A549 (cell line): Measurements from ENCODE around the gene MARK3. TPM values are rescaled to one million over a fixed set of nuclear protein-coding genes. Genes with fewer than 3 reads are reported as not detected.
A peak's percentile ranks its signal among the peaks of the same experiment; 100 is the strongest.

ENCODE experiments used
- ATAC-seq, 2 experiments: fragments of 200-7000 bp in 1 of 2; fragments of >200 bp in 1 of 2; cut with Nextera tagmentation in 1 of 2; cut with Tn5 transposase in 1 of 2; 3 replicates each; pipeline versions ENCODE4 v1.8.0 to v1.9.1; 2018 to 2020; ENCODE audit warnings: mild to moderate bottlenecking in 1 of 2, moderate library complexity in 1 of 2
- CTCF ChIA-PET: fragments of 300-600 bp; sonication (Branson Sonifier 250); formaldehyde crosslinking; extraction: SDS; loops from one replicate; lab custom pipeline; 2021; ENCODE audit warnings: antibody characterized with exemption, inconsistent platforms; lab: Yijun Ruan, JAX
- POLR2A ChIA-PET: fragments of 350-600 bp; formaldehyde crosslinking; extraction: SDS; loops from one replicate; lab custom pipeline; 2021; ENCODE audit warnings: antibody characterized with exemption, inconsistent platforms; lab: Yijun Ruan, JAX
- DNase-seq, 2 experiments: peaks; one replicate each; pipeline versions ENCODE4 v3.0.0 to v3.0.0-alpha.2; 2011 to 2016; ENCODE audit warnings: low read depth in 1 of 2, low spot score in 1 of 2
- FAIRE-seq: peaks from 2 replicates; lab custom pipeline; 2011; peaks lifted over from hg19 to GRCh38; lab: Jason Lieb, UNC
- H3K27ac ChIP-seq, 2 experiments: fragments of >200 bp; sonication (Bioruptor Twin); formaldehyde crosslinking; 3 replicates each; pipeline ENCODE4 v1.5.1; 2016 to 2017
- H3K4me1 ChIP-seq: fragments of >200 bp; sonication (Bioruptor Twin); formaldehyde crosslinking; 3 replicates; pipeline ENCODE4 v1.6.1; 2016
- H3K4me2 ChIP-seq: fragments of >200 bp; sonication (Bioruptor Twin); formaldehyde crosslinking; 3 replicates; pipeline ENCODE4 v1.6.1; 2016
- H3K4me3 ChIP-seq: fragments of >200 bp; sonication (Bioruptor Twin); formaldehyde crosslinking; 3 replicates; pipeline ENCODE4 v1.5.1; 2016
- H3K9me3 ChIP-seq: fragments of >200 bp; sonication (Bioruptor Twin); formaldehyde crosslinking; 3 replicates; pipeline ENCODE4 v1.6.1; 2016
- BHLHE40 ChIP-seq: IDR thresholded peaks from 2 replicates; pipeline ENCODE4 v1.6.1; 2012; ENCODE audit warnings: low read depth, low read length, inconsistent platforms
- CBX8 ChIP-seq: fragments of 200-600 bp; sonication (generic); IDR thresholded peaks from 2 replicates; pipeline ENCODE4 v1.6.1; 2016
- CEBPB ChIP-seq, 2 experiments: fragments of >200 bp in 1 of 2; sonication (Bioruptor Twin) in 1 of 2; formaldehyde crosslinking in 1 of 2; IDR thresholded peaks; 2 replicates each; pipeline ENCODE4 v1.6.1; 2012 to 2016
- CHD2 ChIP-seq: fragments of 150-350 bp; IDR thresholded peaks from 2 replicates; pipeline ENCODE4 v1.6.1; 2014; ENCODE audit warnings: low read length; ENCODE audit not compliant: partially characterized antibody
- CHD4 ChIP-seq: fragments of 200-600 bp; sonication (generic); IDR thresholded peaks from 2 replicates; pipeline ENCODE4 v1.6.1; 2016; ENCODE audit warnings: antibody characterized with exemption, mild to moderate bottlenecking, borderline replicate concordance
- EHMT2 ChIP-seq: fragments of 200-600 bp; sonication (generic); IDR thresholded peaks from 2 replicates; pipeline ENCODE4 v1.6.1; 2016; ENCODE audit warnings: antibody characterized with exemption, low read depth, mild to moderate bottlenecking, moderate library complexity
- FOSL2 ChIP-seq, 2 experiments: fragments of 450-650 bp in 1 of 2; fragments of >200 bp in 1 of 2; sonication (Bioruptor Twin) in 1 of 2; formaldehyde crosslinking; IDR thresholded peaks; 2 replicates each; pipeline versions ENCODE4 v1.5.0 to v1.6.1; 2016 to 2020; ENCODE audit warnings: mild to moderate bottlenecking in 1 of 2, moderate library complexity in 1 of 2
- HDAC2 ChIP-seq: fragments of 200-600 bp; sonication (generic); IDR thresholded peaks from 2 replicates; pipeline ENCODE4 v1.6.1; 2016
- HEYL ChIP-seq: fragments of 250-450 bp; sonication (Bioruptor Pico); IDR thresholded peaks from 2 replicates; pipeline ENCODE4 v1.8.0; 2021; ENCODE audit warnings: mild to moderate bottlenecking, moderate library complexity
- JUN ChIP-seq, 2 experiments: fragments of >200 bp; sonication (Bioruptor Twin); formaldehyde crosslinking; IDR thresholded peaks; 2 replicates in 1 of 2; 3 replicates in 1 of 2; pipeline ENCODE4 v1.6.1; 2016 to 2017
- KDM5A ChIP-seq: fragments of 200-600 bp; sonication (generic); IDR thresholded peaks from 2 replicates; pipeline ENCODE4 v1.6.1; 2016; ENCODE audit warnings: antibody characterized with exemption, mild to moderate bottlenecking
- MAZ ChIP-seq: fragments of 150-350 bp; IDR thresholded peaks from 2 replicates; pipeline ENCODE4 v1.6.1; 2014; ENCODE audit warnings: antibody characterized with exemption, low read depth, low read length, borderline replicate concordance
- NR3C1 ChIP-seq: fragments of >200 bp; sonication (Bioruptor Twin); formaldehyde crosslinking; IDR thresholded peaks from 3 replicates; pipeline ENCODE4 v1.6.1; 2017
- PHF8 ChIP-seq: fragments of 200-600 bp; sonication (generic); IDR thresholded peaks from 2 replicates; pipeline ENCODE4 v1.6.1; 2016; ENCODE audit warnings: low read depth, mild to moderate bottlenecking, antibody characterized with exemption, moderate library complexity, borderline replicate concordance
- POLR2AphosphoS2 ChIP-seq: conservative IDR thresholded peaks from 2 replicates; pipeline ENCODE4 v1.6.1; 2012; ENCODE audit warnings: low read length, improper control_type of control experiment, inconsistent platforms
- SREBF2 ChIP-seq: fragments of 450-650 bp; IDR thresholded peaks from 2 replicates; pipeline ENCODE4 v1.6.1; 2014; ENCODE audit warnings: mild to moderate bottlenecking, moderate library complexity
- TFCP2L1 ChIP-seq: fragments of 250-450 bp; sonication (Bioruptor Pico); IDR thresholded peaks from 2 replicates; pipeline ENCODE4 v1.5.0; 2021; ENCODE audit warnings: mild to moderate bottlenecking
- TP53 ChIP-seq: fragments of 250-450 bp; sonication (Bioruptor Pico); IDR thresholded peaks from 2 replicates; pipeline ENCODE4 v1.5.0; 2021; ENCODE audit warnings: mild to moderate bottlenecking, moderate library complexity
- ZNF302 ChIP-seq: fragments of 250-450 bp; sonication (Bioruptor Pico); IDR thresholded peaks from 2 replicates; pipeline ENCODE4 v1.9.0; 2021; ENCODE audit warnings: inconsistent platforms, mild to moderate bottlenecking, moderate library complexity
- WGBS: methylation state at CpG from one replicate; pipeline ENCODE4 v1.1.6; 2017; ENCODE audit errors: missing lambda C conversion rate; 5-methylcytosine and 5-hydroxymethylcytosine counted together
- polyA plus RNA-seq, 4 experiments: library from polyadenylated mRNA; depleted of rRNA in 3 of 4; stranded (reverse); fragments of >200 nt; fragmentation: RNase III in 1 of 4; extraction: RNeasy Plus Mini Kit Qiagen cat#74134 plus additional on column Dnase treatment in 1 of 4; gene quantifications; 2 replicates in 3 of 4; 3 replicates in 1 of 4; pipeline ENCODE4 v1.2.3, GENCODE V29; 2011 to 2017
- TF ChIP-seq, protein P1 (sequence below): fragments of >200 bp; sonication (Bioruptor Twin); formaldehyde crosslinking; IDR thresholded peaks from 3 replicates; pipeline ENCODE4 v1.6.1; 2016
- TF ChIP-seq, protein P2 (sequence below): IDR thresholded peaks from 2 replicates; pipeline ENCODE4 v1.6.1; 2012; ENCODE audit warnings: low read depth, borderline replicate concordance
- TF ChIP-seq, protein P3 (sequence below): fragments of >200 bp; sonication (Bioruptor Twin); formaldehyde crosslinking; IDR thresholded peaks from 2 replicates; pipeline ENCODE4 v1.6.1; 2016
- TF ChIP-seq, protein P4 (sequence below): fragments of 450-650 bp; IDR thresholded peaks from 2 replicates; pipeline ENCODE4 v1.6.1; 2014; ENCODE audit warnings: antibody characterized with exemption

MARK3 gene
- polyA plus RNA-seq, 2 of the 4 experiments (the other 2 are of a cell fraction), result 59.7 to 97.6 TPM

DNA sequence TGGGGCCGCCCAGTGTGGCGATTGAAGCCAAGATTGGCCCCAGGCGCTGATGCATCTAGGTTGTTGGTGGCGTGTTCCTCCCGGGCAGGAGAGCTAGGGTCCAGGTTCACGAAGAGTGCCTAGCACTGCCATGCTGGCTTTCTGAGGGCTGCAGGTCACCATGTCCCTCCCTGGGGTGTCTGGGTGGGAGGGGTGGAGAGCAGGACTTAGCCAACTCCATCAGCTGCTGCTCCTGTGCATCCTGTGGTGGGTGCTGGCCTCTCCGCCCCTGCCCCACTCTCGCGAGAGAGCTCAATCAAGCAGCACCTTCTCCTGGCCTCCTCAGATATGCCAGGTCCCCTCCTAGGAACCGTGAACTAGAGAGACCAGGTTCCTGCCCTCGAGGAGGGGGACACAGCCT is 145.6 kb downstream of the MARK3 start:
- Histone ChIP-seq H3K4me1 (peaks cover 35% of the 10 kb centered on the region), H3K4me2 (peak overlapping the region; percentile 99), H3K27ac (no peak overlapping the region), H3K4me3 (no peak overlapping the region), H3K9me3 (no peaks in the 10 kb centered on the region)
- ChIA-PET POLR2A (interaction anchor here (3.1 kb wide), 1 partner anchor 10 kb away, joined by 22 read pairs; no protein-coding TSS in a partner anchor), CTCF (interaction anchor here (0.6 to 28.8 kb wide), 5 partner anchors 12 to 935 kb away, joined by 3 to 489 read pairs (median 4); partner anchors contain the start of gene CKB)
- 96% methylated on average over 11 of the region's 11 CpGs for WGBS
- no peak for FAIRE-seq
- ATAC-seq, result no peak
- DNase-seq, result no peak
- TF ChIP-seq SREBF2 (no peak), FOSL2 (IDR thresholded peaks at IDR 0.05) (no peak), FOSL2 (CRISPR knock-in tag; IDR thresholded peaks at IDR 0.05) (no peak), KDM5A (no peak), NR3C1 (no peak), HDAC2 (no peak), TP53 (no peak), EHMT2 (no peak)

DNA sequence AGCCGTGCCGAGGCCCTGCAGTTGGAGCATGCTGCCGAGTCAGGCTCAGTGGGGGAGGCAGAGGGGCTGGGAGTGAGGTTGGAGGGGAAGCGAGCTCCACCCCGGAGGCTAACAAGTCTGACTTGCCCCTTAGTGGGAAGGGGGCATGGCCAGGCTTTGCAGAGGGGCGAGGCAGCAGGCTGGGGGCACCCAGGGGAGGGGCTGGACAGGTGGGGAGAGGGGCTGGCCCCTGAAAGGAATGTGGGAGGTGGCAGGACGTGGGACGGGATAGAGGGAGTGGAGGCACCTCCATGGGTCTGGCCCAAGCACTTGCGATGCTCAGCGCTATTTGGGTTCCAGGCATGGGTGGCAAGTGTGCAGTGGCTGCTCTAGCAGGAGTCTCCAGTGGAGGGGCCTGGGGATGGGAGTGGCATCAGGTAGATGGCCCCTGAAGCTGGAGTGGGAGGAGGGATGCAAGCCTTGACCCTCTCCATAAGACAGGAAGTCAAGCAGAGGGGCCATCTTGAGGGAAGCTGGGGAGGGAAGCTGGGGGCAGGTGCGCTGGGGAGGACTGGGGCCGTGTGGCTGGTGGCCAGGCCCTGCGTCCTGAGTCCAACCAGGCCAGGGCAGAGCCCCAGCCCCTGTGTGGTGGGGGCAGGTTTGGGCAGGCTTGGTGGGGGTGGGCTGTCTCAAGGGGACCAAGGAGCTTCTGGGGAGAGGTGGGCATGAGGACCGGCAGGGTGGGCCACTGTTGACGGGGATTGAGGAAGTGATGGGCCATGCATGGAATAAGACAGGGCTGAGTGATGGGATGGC is 146.4 kb downstream of the MARK3 start:
- Histone ChIP-seq H3K4me3 (no peak overlapping the region), H3K4me1 (peaks cover 27% of the 10 kb centered on the region), H3K9me3 (no peaks in the 10 kb centered on the region), H3K27ac (no peak overlapping the region), H3K4me2 (peak overlapping the region; percentile 99; the same call in 1 of the 3 replicates)
- FAIRE-seq, result no peak
- POLR2A ChIA-PET, result no interaction called here
- DNase-seq, result no peak
- CTCF ChIA-PET, result interaction anchor here (0.6 to 28.8 kb wide), 4 partner anchors 13 to 936 kb away, joined by 3 to 489 read pairs (median 94); partner anchors contain the start of gene CKB
- ATAC-seq, result no peak
- no peak for TF ChIP-seq HEYL (CRISPR knock-in tag)
- TF ChIP-seq CHD4, result no peak
- WGBS, result 83% methylated on average over 12 of the region's 15 CpGs

DNA sequence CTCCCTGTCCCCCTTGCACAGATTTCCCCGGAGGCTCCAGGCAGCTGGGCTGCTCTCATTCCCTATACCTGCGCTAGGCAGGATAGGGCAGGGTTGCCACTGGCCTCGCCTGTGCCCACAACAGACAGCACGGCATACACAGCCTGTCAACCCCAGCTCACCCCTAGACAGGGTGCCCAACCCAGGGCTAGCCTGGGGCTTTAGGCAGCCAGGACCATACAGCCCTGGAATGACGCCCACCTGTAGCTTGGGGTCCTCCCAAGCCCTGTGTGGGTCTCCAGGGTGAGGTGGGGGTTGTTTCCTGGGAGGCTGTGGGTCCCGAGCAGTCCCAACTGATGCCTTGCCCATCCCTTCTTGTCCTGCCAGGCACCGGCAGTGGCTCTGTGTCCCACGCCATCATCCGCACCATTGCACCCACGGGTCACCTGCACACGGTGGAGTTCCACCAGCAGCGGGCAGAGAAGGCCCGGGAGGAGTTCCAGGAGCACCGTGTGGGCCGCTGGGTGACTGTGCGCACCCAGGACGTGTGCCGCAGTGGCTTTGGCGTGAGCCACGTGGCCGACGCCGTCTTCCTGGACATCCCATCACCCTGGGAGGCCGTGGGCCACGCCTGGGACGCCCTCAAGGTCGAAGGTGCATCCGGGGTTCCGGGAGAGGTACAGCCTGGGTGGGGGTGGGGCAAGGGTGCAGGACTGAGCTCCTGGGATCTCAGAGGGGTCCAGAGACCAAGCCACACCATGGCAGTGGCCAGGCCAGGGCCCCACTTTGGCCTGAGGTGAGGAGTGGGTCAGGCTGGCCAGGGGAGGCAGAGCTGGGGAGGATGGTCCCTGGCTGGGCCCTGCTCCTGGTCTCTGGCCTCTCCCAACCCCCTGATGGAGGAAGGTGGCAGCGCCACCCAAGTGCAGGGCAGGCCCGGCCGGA is 147.3 kb downstream of the MARK3 start:
- Histone ChIP-seq H3K9me3 (no peaks in the 10 kb centered on the region), H3K4me2 (no peak overlapping the region), H3K4me3 (no peak overlapping the region), H3K4me1 (peaks cover 25% of the 10 kb centered on the region), H3K27ac (no peak overlapping the region)
- POLR2A ChIA-PET, result interaction anchor here (0.5 kb wide), 1 partner anchor 160 kb away, joined by 9 read pairs; no protein-coding TSS in a partner anchor
- FAIRE-seq (no peak), ATAC-seq (no peak), DNase-seq (no peak)
- CTCF ChIA-PET, result interaction anchor here (0.6 to 28.8 kb wide), 3 partner anchors 12 to 455 kb away, joined by 3 to 489 read pairs (median 184); partner anchors contain the start of gene CKB
- TF ChIP-seq BHLHE40, result no peak
- TF ChIP-seq TFCP2L1 (CRISPR knock-in tag), result no peak
- no peak for TF ChIP-seq MAZ
- TF ChIP-seq PHF8, result no peak
- no peak for TF ChIP-seq JUN (IDR thresholded peaks at IDR 0.05)
- no peak for TF ChIP-seq POLR2AphosphoS2
- 88% methylated on average over 28 of the region's 32 CpGs for WGBS

DNA sequence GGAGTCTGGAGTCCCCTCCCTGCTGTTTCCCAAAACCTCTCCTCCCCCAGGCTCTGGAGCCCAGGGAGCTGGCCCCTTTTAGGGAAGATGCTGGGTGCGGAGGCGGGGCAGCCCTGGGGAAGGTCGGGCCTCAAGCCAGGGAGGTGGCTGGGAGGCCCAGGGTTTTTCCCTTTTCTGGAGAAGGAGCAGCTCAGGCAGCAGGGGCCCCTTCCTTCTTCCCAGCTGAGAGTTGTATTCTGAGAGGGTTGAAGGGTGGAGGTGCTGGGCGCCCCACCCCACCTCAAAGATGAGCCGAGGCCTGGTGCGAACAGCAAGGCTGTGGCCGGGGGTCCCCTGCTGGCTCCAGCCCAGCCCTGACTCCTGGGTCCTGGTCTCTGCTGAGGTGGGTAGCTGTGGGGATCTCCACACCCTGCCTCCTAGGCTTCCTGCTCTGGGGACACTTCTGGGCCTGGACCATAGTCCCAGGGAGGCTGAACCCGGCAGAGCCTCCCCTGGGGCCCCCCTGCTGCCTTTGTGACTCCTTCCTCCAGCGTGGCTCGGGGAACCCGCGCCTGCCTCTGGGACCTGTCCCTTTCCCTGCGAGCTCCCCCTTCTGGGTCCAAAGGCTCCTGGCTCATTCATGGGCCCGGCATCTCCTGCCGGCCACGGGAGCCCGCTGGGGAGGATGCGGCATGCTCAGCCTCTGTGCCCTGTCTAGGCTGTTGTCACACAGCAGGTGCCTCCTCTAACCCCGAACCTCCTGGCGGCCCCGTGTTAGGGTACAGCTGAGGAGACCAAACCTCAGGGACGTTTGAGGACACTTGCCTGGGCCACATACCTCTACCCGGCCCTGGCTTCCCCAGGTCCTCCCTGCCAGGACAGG is 148.2 kb downstream of the MARK3 start:
- Histone ChIP-seq H3K27ac (no peak overlapping the region), H3K4me2 (no peak overlapping the region), H3K4me1 (peaks cover 16% of the 10 kb centered on the region), H3K9me3 (no peaks in the 10 kb centered on the region), H3K4me3 (no peak overlapping the region)
- ChIA-PET POLR2A (interaction anchor here (0.5 kb wide), 1 partner anchor 161 kb away, joined by 9 read pairs; no protein-coding TSS in a partner anchor), CTCF (interaction anchor here (0.6 to 28.8 kb wide), 3 partner anchors 11 to 456 kb away, joined by 3 to 489 read pairs (median 184); partner anchors contain the start of gene CKB)
- DNase-seq (no peak), ATAC-seq (no peak), FAIRE-seq (no peak)
- WGBS, result 82% methylated on average over 21 of the region's 23 CpGs
- no peak for TF ChIP-seq ZNF302
- TF ChIP-seq CBX8, result no peak
- TF ChIP-seq CHD2, result no peak
- TF ChIP-seq, protein P1, sequence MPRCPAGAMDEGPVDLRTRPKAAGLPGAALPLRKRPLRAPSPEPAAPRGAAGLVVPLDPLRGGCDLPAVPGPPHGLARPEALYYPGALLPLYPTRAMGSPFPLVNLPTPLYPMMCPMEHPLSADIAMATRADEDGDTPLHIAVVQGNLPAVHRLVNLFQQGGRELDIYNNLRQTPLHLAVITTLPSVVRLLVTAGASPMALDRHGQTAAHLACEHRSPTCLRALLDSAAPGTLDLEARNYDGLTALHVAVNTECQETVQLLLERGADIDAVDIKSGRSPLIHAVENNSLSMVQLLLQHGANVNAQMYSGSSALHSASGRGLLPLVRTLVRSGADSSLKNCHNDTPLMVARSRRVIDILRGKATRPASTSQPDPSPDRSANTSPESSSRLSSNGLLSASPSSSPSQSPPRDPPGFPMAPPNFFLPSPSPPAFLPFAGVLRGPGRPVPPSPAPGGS, result no peak
- TF ChIP-seq, protein P2, sequence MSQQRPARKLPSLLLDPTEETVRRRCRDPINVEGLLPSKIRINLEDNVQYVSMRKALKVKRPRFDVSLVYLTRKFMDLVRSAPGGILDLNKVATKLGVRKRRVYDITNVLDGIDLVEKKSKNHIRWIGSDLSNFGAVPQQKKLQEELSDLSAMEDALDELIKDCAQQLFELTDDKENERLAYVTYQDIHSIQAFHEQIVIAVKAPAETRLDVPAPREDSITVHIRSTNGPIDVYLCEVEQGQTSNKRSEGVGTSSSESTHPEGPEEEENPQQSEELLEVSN, result no peak
- TF ChIP-seq, protein P3, sequence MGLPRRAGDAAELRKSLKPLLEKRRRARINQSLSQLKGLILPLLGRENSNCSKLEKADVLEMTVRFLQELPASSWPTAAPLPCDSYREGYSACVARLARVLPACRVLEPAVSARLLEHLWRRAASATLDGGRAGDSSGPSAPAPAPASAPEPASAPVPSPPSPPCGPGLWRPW, result no peak
- no peak for TF ChIP-seq CEBPB (IDR thresholded peaks at IDR 0.05)
- TF ChIP-seq, protein P4, sequence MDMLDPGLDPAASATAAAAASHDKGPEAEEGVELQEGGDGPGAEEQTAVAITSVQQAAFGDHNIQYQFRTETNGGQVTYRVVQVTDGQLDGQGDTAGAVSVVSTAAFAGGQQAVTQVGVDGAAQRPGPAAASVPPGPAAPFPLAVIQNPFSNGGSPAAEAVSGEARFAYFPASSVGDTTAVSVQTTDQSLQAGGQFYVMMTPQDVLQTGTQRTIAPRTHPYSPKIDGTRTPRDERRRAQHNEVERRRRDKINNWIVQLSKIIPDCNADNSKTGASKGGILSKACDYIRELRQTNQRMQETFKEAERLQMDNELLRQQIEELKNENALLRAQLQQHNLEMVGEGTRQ, result no peak
